Right renal cortex interstitium (tissue), 3 donors: Measurements from ENCODE around the gene TRA2A. TPM values are rescaled to one million over a fixed set of nuclear protein-coding genes. Genes with fewer than 3 reads are reported as not detected.
"Not testable (repeated sequence)": the region's sequence is repeated elsewhere in the genome, so short reads cannot be mapped to it uniquely, and the experiment has no call there.

Source experiments
- DNase-seq, 3 donors: peaks; one replicate each; pipeline ENCODE4 v3.0.0-alpha.2; 2013; ENCODE audit warnings: low read depth in 3 of 3, low spot score in 2 of 3
- polyA plus RNA-seq, 3 donors: library from polyadenylated mRNA; unstranded; fragments of 120-200 nt; gene quantifications; one replicate each; pipeline ENCODE4 v1.2.1, GENCODE V29; 2013; ENCODE audit not compliant: insufficient read length in 3 of 3

TRA2A gene
- 100 to 1,000 TPM; 167 to 199 (median 171) TPM for polyA plus RNA-seq

DNA sequence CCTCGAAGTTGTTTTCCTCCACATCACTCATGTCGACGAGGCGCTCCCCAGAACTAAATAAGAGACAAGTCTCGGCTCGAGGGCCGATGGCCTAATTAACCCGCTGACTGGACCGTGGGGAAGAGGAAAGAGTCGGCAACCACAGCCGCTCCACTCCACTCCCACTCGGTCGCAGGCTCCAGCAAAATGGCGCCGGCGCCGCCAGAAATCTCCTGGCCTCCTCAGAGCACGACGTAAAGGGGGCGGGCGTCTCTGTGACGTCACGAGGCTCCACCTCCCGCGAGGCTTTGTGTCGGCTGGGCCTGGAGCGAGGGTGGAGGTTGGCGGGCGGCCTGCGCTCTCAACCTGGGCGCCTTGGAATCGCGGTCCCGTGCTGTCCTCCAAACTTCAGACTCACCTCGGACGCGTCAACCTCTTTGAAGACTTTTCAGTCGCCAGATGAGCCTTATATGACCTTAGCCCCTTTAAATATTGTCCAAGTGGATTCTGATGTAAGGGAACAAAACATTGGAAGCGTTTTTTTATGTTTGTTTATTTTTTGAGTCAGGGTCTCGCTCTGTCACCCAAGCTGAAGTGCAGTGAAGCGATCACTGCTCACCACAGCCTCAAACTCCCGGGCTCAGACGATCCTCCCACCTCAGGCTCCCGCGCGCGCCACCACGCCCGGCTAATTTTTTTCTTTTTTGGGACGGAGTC lies at the start of gene TRA2A:
TRA2A (minus strand) TSS at position 188 of the 696 bp plus-strand sequence; CDS start at position 31, 157 bp downstream.
- DNase-seq: peak; percentile 88 to 95 (median 91)

DNA sequence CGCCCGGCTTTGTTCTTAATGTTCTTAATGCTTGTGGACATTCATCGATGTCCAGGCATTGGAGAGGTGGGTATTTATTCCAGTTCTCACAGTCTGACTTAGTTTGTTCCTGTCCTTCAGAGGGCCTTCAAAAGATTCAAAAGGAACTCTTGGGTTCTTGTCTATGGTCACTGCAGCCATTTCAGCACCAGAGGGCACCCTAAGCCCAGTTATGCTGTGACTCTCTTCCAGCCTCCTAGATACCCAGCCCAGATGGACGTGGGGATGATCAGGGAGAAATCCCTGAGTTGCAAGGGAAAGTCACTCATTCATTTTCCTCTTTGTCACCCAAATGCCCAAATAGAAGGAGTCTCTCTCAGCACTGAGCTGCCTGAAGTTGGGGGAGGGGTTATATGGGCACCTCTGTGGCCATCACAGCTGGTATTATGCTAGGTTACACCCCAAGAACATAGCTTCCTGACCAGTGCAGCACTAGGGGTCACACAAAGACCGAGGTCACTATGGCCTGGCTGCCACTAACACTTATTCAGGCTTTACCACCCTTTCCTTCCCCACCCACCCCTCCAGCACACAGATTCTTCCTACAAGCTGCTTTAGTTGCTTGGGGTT lies 38.9 kb upstream of the TRA2A start:
- peak; percentile 43 to 64 (median 54) for DNase-seq

DNA sequence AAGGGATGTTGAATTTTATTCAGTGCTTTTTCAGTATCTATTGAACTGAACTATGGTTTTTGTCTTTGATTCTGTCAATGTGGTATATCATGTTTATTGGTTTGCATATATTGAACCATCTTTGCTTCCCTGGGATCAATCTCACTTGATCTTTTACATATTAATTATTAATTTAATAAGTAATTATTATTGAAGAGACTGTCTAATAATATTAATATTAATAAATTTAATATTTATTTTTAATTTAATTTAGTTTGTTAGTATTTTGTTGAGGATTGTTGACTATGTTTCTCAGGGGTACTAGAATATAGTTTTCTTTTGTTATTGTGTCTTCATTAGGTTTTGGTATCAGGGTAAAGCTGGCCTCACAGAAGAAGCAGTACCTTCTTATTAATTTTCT lies 26.5 kb upstream of the TRA2A start:
- no peak for DNase-seq

DNA sequence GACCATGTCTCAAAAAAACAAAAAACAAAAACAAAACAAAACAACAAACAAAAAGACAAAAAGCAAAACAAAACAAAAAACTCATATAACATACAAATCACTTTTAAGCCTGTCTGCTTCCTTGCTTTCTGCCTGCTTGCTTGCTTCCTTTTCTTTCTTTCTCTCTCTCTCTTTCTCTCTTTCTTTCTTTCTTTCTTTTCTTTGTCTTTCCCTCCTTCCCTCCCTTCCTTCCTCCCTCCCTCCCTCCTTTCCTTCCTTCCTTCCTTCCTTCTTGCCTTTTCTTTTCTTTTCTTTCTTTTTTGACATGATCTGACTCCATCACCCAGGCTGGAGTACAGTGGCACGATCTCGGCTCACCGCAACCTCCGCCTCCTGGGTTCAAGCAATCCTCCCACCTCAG lies 15.9 kb upstream of the TRA2A start:
- no peak for DNase-seq

DNA sequence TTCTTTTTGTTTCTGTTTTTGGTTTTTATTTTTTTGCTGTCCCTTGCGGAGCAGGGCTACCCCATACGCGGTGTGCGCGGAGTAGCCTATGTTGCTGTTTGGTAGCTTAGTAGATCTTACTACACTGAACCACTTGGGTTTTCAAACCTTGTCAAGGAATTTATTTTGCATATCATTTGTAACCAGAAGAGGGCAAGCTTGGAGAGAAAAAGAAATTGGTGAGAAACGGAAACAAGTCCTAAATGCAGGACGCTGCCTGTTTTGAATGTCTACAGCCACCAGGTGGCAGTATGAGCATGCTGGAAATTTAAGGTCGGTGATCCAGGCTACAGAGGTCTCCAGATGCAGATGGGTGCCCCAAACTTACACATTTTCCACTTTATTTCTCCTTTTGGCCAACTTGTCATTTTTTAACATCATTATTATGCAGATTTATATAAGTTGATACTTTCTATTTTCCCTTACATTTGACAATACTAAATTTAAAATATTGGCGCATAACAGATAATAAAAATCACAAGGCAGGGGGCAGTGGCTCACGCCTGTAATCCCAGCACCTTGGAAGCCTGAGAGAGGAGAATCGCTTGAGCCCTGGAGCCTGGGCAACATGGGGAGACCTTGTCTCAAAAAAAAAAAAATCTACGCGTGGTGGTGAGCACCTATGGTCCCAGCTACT lies 15.3 kb upstream of the TRA2A start:
- DNase-seq: peak; percentile 78 to 84 (median 83)

DNA sequence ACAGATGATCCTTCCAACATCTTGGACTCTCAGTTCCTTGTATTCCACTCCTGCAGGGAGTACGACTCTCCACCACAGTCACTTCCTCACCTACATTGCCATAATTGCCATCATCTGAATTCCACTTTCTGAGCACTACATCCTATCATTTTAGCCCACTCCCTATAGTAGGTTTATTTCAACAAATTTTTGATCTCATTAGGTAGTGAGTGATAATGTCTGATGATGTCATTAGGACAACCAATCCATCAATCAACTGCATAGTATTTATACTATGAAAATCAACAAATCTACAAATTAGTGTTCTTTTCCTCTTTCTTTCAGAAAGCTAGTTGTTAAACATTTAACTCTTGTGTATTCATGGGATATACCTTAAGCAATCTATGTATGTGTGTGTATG lies 13.7 kb upstream of the TRA2A start:
- no peak for DNase-seq

DNA sequence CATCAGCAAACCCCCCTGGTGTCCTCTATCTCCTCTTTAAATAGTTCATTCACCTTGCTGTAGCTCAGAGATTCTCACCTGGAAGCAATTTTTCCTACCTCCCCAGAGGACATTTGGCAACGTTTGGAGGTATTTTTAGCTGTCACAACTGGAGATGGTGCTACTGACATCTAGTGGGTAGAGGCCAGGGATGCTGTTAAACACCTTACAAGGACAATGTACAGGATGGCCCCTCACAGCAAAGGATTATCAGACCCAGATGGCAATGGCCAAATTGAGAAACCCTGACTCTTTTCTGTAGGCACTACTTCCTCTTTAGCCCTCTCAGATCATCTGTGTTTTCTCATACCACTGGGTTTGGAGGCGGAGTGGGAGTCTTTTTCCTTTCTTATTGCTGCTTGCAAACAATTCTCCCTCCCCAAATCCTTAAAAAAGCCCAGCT lies 13.2 kb upstream of the TRA2A start:
- peak in 1 of 3 donors; percentile 19 for DNase-seq

DNA sequence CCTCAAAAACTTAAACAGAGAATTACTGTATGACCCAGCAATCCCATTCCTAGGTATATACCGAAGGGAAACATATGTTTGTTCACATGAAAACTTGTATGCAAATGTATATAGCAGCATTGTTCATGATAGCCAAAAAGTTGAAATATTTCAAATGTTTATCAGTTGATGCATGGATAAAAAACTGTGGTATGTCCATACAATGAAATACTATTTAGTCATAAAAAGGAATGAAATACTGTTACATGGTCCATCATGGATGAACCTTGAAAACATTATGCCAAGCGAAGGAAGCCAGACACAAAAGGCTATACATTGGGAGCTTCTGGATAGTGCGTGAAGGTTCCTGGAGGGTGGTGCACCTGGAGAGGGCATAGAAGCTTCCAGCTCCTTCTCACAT lies 11.0 kb upstream of the TRA2A start:
- DNase-seq: no peak

DNA sequence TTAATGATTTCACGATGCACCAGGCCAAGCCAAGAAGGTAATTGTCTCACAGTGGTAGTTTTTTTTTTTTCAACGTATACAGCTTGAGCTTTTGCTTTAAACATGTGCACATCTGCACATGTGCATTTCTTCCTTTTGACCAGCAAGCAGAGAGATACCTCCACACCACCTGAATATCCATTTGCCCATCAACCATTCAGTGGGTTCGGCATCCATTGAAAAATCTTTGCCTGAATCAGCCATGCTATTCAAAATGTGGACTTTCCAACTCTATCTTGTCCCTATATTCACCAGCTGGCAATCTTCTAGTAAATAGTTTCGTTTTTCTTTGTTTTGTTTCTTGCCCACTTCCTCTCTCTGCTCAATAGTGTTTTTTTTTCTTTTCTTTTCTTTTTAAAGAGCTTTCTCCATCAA lies 7.7 kb upstream of the TRA2A start:
- no peak for DNase-seq

DNA sequence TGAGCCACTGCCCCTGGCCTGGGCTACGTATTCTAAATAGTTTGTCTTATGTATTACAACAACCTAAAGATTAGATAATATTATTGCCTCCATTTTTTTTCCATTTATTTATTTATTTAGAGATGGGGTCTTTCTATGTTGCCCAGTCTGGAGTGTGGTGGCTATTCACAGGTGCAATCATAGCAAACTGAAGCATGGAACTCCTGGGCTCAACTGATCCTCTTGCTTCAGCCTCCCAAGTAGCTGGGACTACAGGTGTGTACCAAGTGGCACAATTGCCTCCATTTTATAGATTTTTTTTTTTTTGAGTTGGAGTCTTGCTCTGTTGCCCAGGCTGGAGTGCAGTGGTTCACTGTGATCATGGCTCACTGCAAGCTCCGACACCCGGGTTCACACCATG lies 6.5 kb upstream of the TRA2A start:
- no peak for DNase-seq

DNA sequence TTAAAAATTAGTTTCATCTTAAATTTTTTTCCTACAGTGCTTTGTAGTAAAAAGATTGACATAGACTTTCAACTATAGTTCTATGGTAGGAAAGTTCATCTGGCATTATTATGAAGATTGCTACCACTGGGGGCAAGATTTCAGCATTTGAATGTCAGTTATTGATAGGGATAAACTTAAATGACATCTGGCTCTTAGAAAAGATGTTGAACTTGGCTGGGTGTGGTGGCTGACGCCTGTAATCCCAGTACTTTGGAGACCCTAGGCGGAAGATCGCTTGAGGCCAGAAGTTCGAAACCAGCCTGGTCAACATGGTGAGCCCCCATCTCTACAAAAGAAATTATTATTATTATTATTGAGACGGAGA lies 1.4 kb upstream of the TRA2A start:
- no peak for DNase-seq

DNA sequence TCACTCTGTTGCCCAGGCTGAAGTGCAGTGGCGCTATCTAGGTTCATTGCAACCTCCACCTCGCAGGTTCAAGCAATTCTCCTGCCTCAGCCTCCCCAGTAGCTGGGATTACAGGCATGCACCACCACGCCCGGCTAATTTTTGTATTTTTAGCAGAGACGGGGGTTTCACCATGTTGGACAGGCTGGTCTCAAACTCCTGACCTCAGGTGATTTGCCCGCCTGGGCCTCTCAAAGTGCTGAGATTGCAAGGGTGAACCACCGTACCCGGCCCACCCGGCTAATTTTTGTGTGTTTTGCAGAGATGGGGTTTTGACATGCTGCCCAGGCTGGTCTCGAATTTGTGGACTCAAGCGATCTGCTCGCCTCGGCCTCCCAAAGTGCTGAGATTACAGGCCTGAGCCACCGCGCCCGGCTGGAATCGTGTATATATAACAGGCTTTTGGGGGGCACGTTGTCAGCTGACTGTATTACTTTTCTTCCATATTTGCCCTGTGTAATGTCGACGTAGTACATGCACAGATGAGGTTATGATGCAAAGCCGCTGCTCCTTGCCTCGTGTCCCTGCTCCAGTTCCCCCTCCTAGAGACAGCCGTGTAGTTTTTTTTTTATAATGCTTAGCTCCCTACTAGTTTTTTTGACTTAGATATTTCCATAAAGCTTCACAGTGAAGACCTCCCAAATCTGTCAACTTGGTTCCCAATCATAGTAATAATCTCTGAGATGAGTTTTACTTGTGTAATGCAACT lies 883 bp upstream of the TRA2A start:
- no peak for DNase-seq

DNA sequence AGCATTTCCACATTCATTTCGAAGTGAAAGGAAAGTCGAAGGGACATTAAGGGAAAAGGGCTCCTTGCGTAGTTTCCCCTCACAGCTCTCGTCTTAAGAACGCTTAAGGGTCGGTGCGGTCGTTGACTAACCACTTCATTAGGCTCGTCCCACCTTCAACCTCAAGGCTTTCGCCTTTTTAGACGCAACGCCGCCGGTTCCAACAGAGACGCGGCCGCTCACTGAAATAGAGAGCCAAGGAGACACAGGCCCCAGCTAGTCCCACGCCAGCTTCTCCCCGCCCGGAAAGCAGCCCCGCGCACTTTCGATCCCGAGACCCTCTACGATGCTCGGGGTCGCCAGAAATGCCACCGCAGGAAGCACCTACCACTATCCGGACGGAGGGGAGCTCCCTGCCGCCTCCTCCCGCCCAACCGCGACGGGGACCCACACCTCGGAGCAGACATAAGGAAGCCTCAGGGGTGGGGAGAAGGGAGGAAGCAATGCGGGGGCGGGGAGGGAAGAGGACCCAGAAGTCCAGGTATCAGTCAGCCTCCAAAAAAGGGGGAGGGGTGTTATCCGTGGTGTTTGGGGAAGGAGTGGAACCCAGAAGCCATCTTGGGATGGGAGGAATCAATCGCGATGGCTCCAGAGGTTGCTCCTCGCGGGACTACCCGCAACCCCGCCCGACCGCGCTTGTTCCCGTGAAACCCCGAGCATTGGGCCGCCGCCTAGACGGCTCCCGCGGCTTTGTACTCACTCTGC lies 559 bp downstream of the TRA2A start:
- peak in 2 of 3 donors; percentile 47 to 55 for DNase-seq

DNA sequence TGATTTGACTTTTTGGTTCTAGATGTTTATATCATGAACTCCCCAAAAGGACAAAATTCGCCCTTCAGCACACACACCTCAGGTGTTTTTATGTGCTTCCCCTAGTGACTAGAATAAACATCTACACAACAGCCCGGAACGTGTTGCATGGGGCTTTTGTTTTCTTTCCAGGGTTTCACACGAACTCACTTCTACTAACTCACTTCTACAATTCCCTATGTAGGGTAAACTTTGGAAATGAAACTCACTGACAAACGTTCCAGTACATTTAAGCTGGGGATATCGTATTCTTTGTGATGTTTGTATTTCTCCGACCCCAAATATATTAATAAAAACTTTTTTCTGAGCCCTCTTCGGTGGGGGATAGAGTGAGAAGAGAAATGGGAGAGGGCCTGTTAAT lies 1.4 kb downstream of the TRA2A start:
- DNase-seq: peak in 2 of 3 donors; percentile 54

DNA sequence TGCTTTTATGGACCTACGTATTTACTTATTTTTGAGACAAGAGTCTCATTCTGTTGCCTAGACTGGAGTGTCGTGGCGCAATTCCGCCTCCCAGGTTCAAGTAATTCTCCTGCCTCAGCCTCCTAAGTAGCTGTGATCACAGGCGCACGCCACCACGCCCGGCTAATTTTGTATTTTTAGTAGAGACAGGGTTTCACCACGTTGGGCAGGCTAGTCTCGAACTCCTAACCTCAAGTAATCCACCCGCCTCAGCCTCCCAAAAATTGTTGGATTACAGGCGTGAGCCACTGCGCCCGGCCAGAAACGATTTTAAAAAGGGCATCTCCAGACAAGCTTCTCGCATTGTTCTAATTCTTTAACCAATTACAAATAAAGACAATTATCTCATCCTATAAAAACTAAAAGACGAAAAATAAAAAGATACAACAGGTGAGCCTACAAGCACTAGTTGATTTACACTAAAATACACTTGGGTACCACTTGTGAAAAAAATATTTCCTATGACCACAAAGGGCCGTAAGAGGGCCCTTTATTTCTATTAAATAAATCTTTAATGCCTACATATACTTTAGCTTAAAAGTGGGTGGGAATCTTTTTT lies 2.4 kb downstream of the TRA2A start:
- DNase-seq: no peak

DNA sequence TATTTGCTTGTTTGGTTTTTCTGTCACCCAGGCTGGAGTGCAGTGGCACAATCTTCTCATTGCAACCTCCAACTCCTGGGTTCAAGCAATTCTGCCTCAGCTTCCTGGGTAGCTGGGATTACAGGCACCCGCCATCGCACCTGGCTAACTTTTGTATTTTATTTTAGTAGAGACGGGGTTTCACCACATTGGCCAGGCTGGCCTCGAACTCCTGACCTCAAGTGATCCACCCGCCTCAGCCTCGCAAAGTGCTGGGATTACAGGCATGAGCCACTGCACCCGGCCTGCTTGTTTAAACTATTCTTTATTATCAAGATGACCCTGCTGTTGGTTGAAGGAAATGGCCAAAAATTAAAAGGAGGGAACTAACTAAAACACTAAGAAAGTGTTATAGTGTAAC lies 6.2 kb downstream of the TRA2A start:
- DNase-seq: not testable (repeated sequence)

DNA sequence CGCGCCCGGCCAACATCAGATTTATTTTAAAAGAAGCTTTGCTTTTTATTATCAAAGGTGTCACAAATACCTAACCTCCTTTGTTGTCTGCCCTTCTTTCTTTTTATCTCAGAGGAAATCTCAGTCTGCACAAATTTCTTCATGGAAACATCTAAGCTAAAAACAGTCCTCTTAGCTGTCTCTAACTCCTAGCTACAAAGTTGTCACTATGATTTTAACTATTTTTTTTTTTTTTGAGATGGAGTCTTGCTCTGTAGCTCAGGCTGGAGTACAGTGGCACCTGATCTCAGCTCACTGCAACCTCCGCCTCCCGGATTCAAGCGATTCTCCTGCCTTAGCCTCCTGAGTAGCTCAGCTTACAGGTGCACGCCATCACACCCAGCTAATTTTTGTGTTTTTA lies 7.3 kb downstream of the TRA2A start:
- DNase-seq: no peak

DNA sequence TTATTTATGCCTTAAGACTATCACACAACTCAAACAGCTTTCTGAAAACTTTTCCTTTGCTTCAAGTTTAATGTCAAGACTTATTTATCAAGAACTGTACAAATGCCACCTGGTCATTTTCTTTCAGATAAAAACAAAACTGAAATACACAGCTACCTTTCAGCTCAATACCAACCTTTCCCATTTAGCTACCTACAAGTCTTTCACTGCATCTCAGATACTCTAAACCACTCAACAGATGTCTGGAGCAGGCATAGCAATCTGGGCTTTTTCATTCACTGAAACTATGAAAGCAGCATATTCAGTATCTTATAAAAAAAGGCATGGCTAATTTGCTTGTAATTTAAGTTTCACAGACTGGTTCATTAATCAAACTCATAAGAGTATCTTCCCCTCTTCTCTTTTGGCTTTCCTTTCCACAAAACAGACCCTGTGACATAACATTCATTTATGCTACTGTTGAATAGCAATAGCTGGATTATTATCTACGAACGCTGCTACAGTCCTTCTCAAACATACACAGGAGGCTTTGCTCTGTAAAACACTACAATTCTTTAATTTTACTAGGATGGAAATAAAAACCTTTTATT lies 8.2 kb downstream of the TRA2A start:
- DNase-seq: no peak

DNA sequence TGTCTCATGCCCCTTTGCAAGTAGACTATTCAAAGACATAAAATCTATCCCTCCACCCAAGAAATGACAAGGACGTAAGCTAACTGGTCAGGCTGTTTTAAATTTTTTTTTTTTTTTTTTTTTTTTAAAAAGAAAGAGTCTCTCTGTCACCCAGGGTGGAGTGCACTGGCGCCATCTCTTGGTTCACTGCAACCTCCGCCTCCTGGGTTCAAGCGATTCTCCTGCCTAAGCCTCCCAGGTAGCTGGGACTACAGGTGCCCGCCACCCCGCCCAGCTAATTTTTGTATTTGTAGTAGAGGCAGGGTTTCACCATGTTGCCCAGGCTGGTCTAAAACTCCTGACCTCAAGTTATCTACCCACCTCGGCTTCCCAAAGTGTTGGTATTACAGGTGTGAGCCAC lies 11.2 kb downstream of the TRA2A start:
- DNase-seq: no peak

DNA sequence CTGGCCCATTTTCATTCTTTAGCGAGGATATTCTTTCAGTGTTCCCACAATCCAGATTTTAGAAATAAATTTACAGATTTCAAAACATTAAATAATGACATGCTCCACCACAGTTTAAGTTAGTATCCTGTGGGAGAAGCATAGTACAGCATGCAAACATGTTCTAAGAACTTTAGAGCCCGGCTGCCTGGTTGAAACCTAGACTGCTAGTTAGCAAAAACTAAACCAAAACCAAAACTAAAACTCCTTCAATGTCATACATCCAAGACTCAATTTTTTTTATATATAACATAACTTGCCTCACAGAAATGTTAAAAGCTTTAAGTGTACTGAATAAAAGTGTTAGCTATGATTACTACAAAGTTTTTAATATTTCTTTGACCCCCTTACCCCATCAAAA lies 17.0 kb downstream of the TRA2A start:
- DNase-seq: no peak
